T-helper 2 cell treated with Interferon-gamma antibody and Interleukin-4, amounts not matched to agents 5 μg/mL and 100 μg/mL, for 36 hours (primary cell): Measurements from ENCODE around the gene DCST2.

Source experiments
- DNase-seq: peaks from one replicate; pipeline ENCODE4 v3.0.0; 2021; ENCODE audit warnings: low spot score
- H3K27ac Mint-ChIP-seq: one replicate; pipeline ENCODE4 v1.8.0; 2021; ENCODE audit warnings: mild to moderate bottlenecking, mixed read lengths
- H3K27me3 Mint-ChIP-seq: one replicate; pipeline ENCODE4 v1.8.0; 2021; ENCODE audit warnings: low read depth, mixed read lengths
- H3K36me3 Mint-ChIP-seq: one replicate; pipeline ENCODE4 v1.8.0; 2021; ENCODE audit warnings: low read depth, mixed read lengths
- H3K4me1 Mint-ChIP-seq: one replicate; pipeline ENCODE4 v1.8.0; 2021; ENCODE audit warnings: low read depth, mixed read lengths
- H3K4me3 Mint-ChIP-seq: one replicate; pipeline ENCODE4 v1.8.0; 2022; ENCODE audit warnings: mild to moderate bottlenecking, moderate library complexity, mixed read lengths
- H3K9me3 Mint-ChIP-seq: one replicate; pipeline ENCODE4 v1.8.0; 2021; ENCODE audit warnings: mixed read lengths

DCST2 gene

GRCh38 chr1:155010211-155010918 lies 23.2 kb downstream of the DCST2 start:
- Mint-ChIP-seq H3K4me1 (peaks cover 58% of the 10 kb centered on the region), H3K9me3 (no peaks in the 10 kb centered on the region), H3K27ac (peak overlapping the region; percentile 91), H3K4me3 (peak overlapping the region; percentile 98), H3K27me3 (no peaks in the 10 kb centered on the region), H3K36me3 (peaks cover 47% of the 10 kb centered on the region)
- peak; percentile 56 for DNase-seq

- Mint-ChIP-seq H3K27me3 (no peaks in the 10 kb centered on the region), H3K4me1 (peaks cover 61% of the 10 kb centered on the region), H3K36me3 (peaks cover 46% of the 10 kb centered on the region), H3K9me3 (no peaks in the 10 kb centered on the region), H3K4me3 (peak overlapping the region; percentile 98), H3K27ac (peak overlapping the region; percentile 91)
- no peak for DNase-seq
Observed at GRCh38 chr1:155009742-155010141, 23.8 kb downstream of the DCST2 start.

GRCh38 chr1:155009221-155009711 lies 24.3 kb downstream of the DCST2 start:
- Mint-ChIP-seq H3K27ac (peak overlapping the region; percentile 91), H3K9me3 (no peaks in the 10 kb centered on the region), H3K36me3 (peaks cover 45% of the 10 kb centered on the region), H3K4me1 (peaks cover 59% of the 10 kb centered on the region), H3K27me3 (no peaks in the 10 kb centered on the region), H3K4me3 (peak overlapping the region; percentile 98)
- peak; percentile 49 for DNase-seq

GRCh38 chr1:155008015-155008941 lies 25.3 kb downstream of the DCST2 start:
- peaks cover 40% of the 10 kb centered on the region for H3K36me3 Mint-ChIP-seq
- peak; percentile 83 for DNase-seq
- no peaks in the 10 kb centered on the region for H3K9me3 Mint-ChIP-seq
- H3K4me1 Mint-ChIP-seq = peaks cover 55% of the 10 kb centered on the region
- peak overlapping the region; percentile 91 for H3K27ac Mint-ChIP-seq
- H3K27me3 Mint-ChIP-seq = no peaks in the 10 kb centered on the region
- peak overlapping the region; percentile 98 for H3K4me3 Mint-ChIP-seq

- Mint-ChIP-seq H3K36me3 (peaks cover 32% of the 10 kb centered on the region), H3K9me3 (no peaks in the 10 kb centered on the region), H3K27me3 (no peaks in the 10 kb centered on the region), H3K4me3 (peak overlapping the region; percentile 85), H3K27ac (peak overlapping the region; percentile 68), H3K4me1 (peaks cover 46% of the 10 kb centered on the region)
- no peak for DNase-seq
Observed at GRCh38 chr1:155007251-155007828, 26.2 kb downstream of the DCST2 start.

GRCh38 chr1:155006601-155007101 lies 26.9 kb downstream of the DCST2 start:
- Mint-ChIP-seq H3K9me3 (no peaks in the 10 kb centered on the region), H3K27me3 (no peaks in the 10 kb centered on the region), H3K27ac (peak overlapping the region; percentile 96), H3K36me3 (peaks cover 28% of the 10 kb centered on the region), H3K4me3 (peak overlapping the region; percentile 85), H3K4me1 (peaks cover 41% of the 10 kb centered on the region)
- peak; percentile 43 for DNase-seq

GRCh38 chr1:155005076-155006011 lies 28.2 kb downstream of the DCST2 start:
- peak overlapping the region; percentile 85 for H3K4me3 Mint-ChIP-seq
- peak overlapping the region; percentile 96 for H3K27ac Mint-ChIP-seq
- H3K4me1 Mint-ChIP-seq = peaks cover 37% of the 10 kb centered on the region
- peaks cover 22% of the 10 kb centered on the region for H3K36me3 Mint-ChIP-seq
- H3K9me3 Mint-ChIP-seq = no peaks in the 10 kb centered on the region
- H3K27me3 Mint-ChIP-seq = no peaks in the 10 kb centered on the region
- no peak for DNase-seq

GRCh38 chr1:155004352-155005075 lies 29.1 kb downstream of the DCST2 start:
- H3K27ac Mint-ChIP-seq = peak overlapping the region; percentile 91

GRCh38 chr1:155003766-155004351 lies 29.7 kb downstream of the DCST2 start:
- peaks cover 43% of the 10 kb centered on the region for H3K4me1 Mint-ChIP-seq
- peaks cover 10% of the 10 kb centered on the region for H3K36me3 Mint-ChIP-seq
- peak overlapping the region; percentile 91 for H3K27ac Mint-ChIP-seq
- H3K27me3 Mint-ChIP-seq = no peaks in the 10 kb centered on the region
- no peaks in the 10 kb centered on the region for H3K9me3 Mint-ChIP-seq
- DNase-seq = no peak
- H3K4me3 Mint-ChIP-seq = peak overlapping the region; percentile 84

More at GRCh38 chr1:155004352-155005075, 29.1 kb downstream of the DCST2 start:
- Mint-ChIP-seq H3K4me3 (peak overlapping the region; percentile 84), H3K36me3 (peaks cover 13% of the 10 kb centered on the region), H3K9me3 (no peaks in the 10 kb centered on the region), H3K27me3 (no peaks in the 10 kb centered on the region), H3K4me1 (peaks cover 39% of the 10 kb centered on the region)
- no peak for DNase-seq

GRCh38 chr1:155003227-155003765 lies 30.3 kb downstream of the DCST2 start:
- Mint-ChIP-seq H3K27ac (peak overlapping the region; percentile 91), H3K36me3 (peaks cover 7% of the 10 kb centered on the region), H3K4me1 (peaks cover 41% of the 10 kb centered on the region), H3K9me3 (no peaks in the 10 kb centered on the region), H3K27me3 (no peaks in the 10 kb centered on the region), H3K4me3 (peak overlapping the region; percentile 84)
- DNase-seq = no peak

GRCh38 chr1:155002464-155003226 lies 30.9 kb downstream of the DCST2 start, which contains the start of gene ZBTB7B:
Gene ZBTB7B, plus strand, starts transcription at chr1:155002802. Its CDS starts 11,859 bp downstream, at chr1:155014661.
- Mint-ChIP-seq H3K36me3 (peaks cover 7% of the 10 kb centered on the region), H3K27me3 (no peaks in the 10 kb centered on the region)
- DNase-seq = no peak

More at GRCh38 chr1:155002464-155003226, 30.9 kb downstream of the DCST2 start, which contains the start of gene ZBTB7B:
- H3K4me3 Mint-ChIP-seq = peak within 1 kb of the TSS; percentile 99
- peaks cover 46% of the 10 kb centered on the region for H3K4me1 Mint-ChIP-seq
- no peaks in the 10 kb centered on the region for H3K9me3 Mint-ChIP-seq
- H3K27ac Mint-ChIP-seq = peak within 1 kb of the TSS; percentile 93
